PC-9 (cell line): ENCODE data around the gene FAM72C.
"Not testable (repeated sequence)": the region's sequence is repeated elsewhere in the genome, so short reads cannot be mapped to it uniquely, and the experiment has no call there.

ENCODE experiments used
- CTCF ChIP-seq: fragments of 200-600 bp; sonication (generic); conservative IDR thresholded peaks from 2 replicates; pipeline ENCODE4 v1.6.1; 2017; ENCODE audit warnings: mixed run types, antibody characterized with exemption, mild to moderate bottlenecking, moderate library complexity
- EZH2 ChIP-seq: fragments of 200-600 bp; sonication (generic); IDR thresholded peaks from 2 replicates; pipeline ENCODE4 v1.8.0; 2017; ENCODE audit warnings: antibody characterized with exemption, low read depth

DNA sequence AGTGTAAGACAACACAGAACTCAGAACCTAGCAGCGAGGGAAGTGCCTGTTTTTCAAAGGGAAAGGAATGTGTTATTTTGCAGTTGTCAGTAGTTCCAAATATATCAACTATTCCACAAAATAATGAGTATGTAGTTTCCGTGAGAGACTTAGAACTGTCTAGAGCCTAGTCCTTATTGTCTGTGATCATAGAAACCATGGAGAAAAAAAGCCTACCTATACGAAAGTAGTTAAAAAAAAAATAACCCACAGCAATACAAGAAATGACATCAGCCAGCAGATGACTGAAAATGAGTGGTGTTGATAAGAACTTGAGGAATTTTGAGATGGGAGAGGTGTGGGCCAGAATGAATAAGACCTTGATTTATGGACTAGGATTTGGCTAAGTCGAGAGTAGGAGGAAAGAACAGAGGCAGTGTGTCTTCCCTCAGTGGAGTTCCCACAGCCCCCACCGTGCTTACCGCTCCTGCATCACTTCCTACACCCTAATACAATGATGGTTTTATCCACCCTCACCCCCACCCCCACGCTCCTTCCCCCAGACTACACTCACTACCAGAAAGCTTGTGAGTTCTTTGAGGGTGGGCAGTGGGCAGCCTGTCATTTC lies 21.6 kb upstream of the FAM72C start:
- TF ChIP-seq CTCF, EZH2: not testable (repeated sequence)
